Trophoblast cell (in vitro differentiated cells and primary cell): Measurements from ENCODE around the gene MYPN.
"Not testable (repeated sequence)": the region's sequence is repeated elsewhere in the genome, so short reads cannot be mapped to it uniquely, and the experiment has no call there.

Experiments used
- DNase-seq, 2 donors: peaks; one replicate each; pipeline ENCODE4 v3.0.0-alpha.2; 2016
- H2AFZ ChIP-seq: 2 replicates; pipeline ENCODE4 v1.6.1; 2013; ENCODE audit warnings: low read length, moderate library complexity, mild to moderate bottlenecking; ENCODE audit not compliant: insufficient read depth, poor library complexity
- H2AK5ac ChIP-seq: 2 replicates; pipeline ENCODE4 v1.6.1; 2013; ENCODE audit warnings: mild to moderate bottlenecking, low read length
- H2BK120ac ChIP-seq: 2 replicates; pipeline ENCODE4 v1.6.1; 2013; ENCODE audit warnings: low read length, mild to moderate bottlenecking, moderate library complexity; ENCODE audit not compliant: insufficient read depth, poor library complexity
- H2BK12ac ChIP-seq: 2 replicates; pipeline ENCODE4 v1.6.1; 2013; ENCODE audit warnings: mild to moderate bottlenecking, low read length, moderate library complexity
- H2BK5ac ChIP-seq: 2 replicates; pipeline ENCODE4 v1.6.1; 2013; ENCODE audit warnings: low read length, low read depth, moderate library complexity, mild to moderate bottlenecking; ENCODE audit not compliant: poor library complexity
- H3K14ac ChIP-seq: 2 replicates; pipeline ENCODE4 v1.6.1; 2013; ENCODE audit warnings: mild to moderate bottlenecking, low read length
- H3K18ac ChIP-seq: 2 replicates; pipeline ENCODE4 v1.6.1; 2013; ENCODE audit warnings: mild to moderate bottlenecking, low read length
- H3K23ac ChIP-seq: 2 replicates; pipeline ENCODE4 v1.6.1; 2013; ENCODE audit warnings: low read length
- H3K27ac ChIP-seq: 2 replicates; pipeline ENCODE4 v1.5.1; 2013; ENCODE audit warnings: low read depth, mild to moderate bottlenecking, inconsistent platforms, low read length, moderate library complexity
- H3K27me3 ChIP-seq: 2 replicates; pipeline ENCODE4 v1.6.1; 2013; ENCODE audit warnings: inconsistent platforms, mild to moderate bottlenecking, low read length, moderate library complexity; ENCODE audit not compliant: insufficient read depth
- H3K36me3 ChIP-seq, 2 experiments: 1 replicate in 1 of 2; 2 replicates in 1 of 2; pipeline ENCODE4 v1.6.1; 2013; ENCODE audit warnings: low read length in 2 of 2, mild to moderate bottlenecking in 2 of 2, moderate library complexity in 1 of 2; ENCODE audit not compliant: insufficient read depth in 2 of 2, control insufficient read depth in 1 of 2
- H3K4ac ChIP-seq: 2 replicates; pipeline ENCODE4 v1.6.1; 2013; ENCODE audit warnings: low read depth, mild to moderate bottlenecking, low read length, moderate library complexity
- H3K4me1 ChIP-seq, 2 experiments: 1 replicate in 1 of 2; 2 replicates in 1 of 2; pipeline ENCODE4 v1.6.1; 2013; ENCODE audit warnings: low read length in 2 of 2, mild to moderate bottlenecking in 2 of 2, moderate library complexity in 1 of 2; ENCODE audit not compliant: insufficient read depth in 2 of 2, control insufficient read depth in 1 of 2
- H3K4me2 ChIP-seq: 2 replicates; pipeline ENCODE4 v1.6.1; 2013; ENCODE audit warnings: inconsistent platforms, mild to moderate bottlenecking, low read length, moderate library complexity
- H3K4me3 ChIP-seq: 2 replicates; pipeline ENCODE4 v1.5.1; 2013; ENCODE audit warnings: mild to moderate bottlenecking, low read depth, low read length, inconsistent platforms
- H3K79me1 ChIP-seq: one replicate; pipeline ENCODE4 v1.6.1; 2013; ENCODE audit warnings: low read length
- H3K79me2 ChIP-seq: 2 replicates; pipeline ENCODE4 v1.6.1; 2013; ENCODE audit warnings: low read length, mild to moderate bottlenecking; ENCODE audit not compliant: control insufficient read depth, insufficient read depth, poor library complexity
- H3K9ac ChIP-seq: 2 replicates; pipeline ENCODE4 v1.6.1; 2013; ENCODE audit warnings: mild to moderate bottlenecking, low read length
- H3K9me3 ChIP-seq: 2 replicates; pipeline ENCODE4 v1.6.1; 2013; ENCODE audit warnings: low read depth, mild to moderate bottlenecking, control low read depth, inconsistent platforms, low read length; ENCODE audit not compliant: insufficient read depth
- H4K12ac ChIP-seq: 2 replicates; pipeline ENCODE4 v1.6.1; 2013; ENCODE audit warnings: low read depth, mild to moderate bottlenecking, low read length, moderate library complexity
- H4K8ac ChIP-seq: 2 replicates; pipeline ENCODE4 v1.6.1; 2013; ENCODE audit warnings: low read depth, mild to moderate bottlenecking, low read length, moderate library complexity
- H4K91ac ChIP-seq: one replicate; pipeline ENCODE4 v1.6.1; 2013; ENCODE audit warnings: low read depth, mild to moderate bottlenecking, low read length, moderate library complexity
- WGBS: extraction: QIAGEN DNeasy Blood & Tissue Kit; methylation state at CpG from one replicate; pipeline ENCODE4 v1.1.7; 2013; ENCODE audit warnings: missing lambda C conversion rate; ENCODE audit not compliant: insufficient read length, insufficient coverage; ENCODE audit errors: extremely low coverage; 5-methylcytosine and 5-hydroxymethylcytosine counted together

MYPN gene

GRCh38 chr10:68242051-68242450 lies 132.8 kb downstream of the MYPN start:
- no peak overlapping the region for H3K18ac ChIP-seq

GRCh38 chr10:68246397-68246796 lies 137.1 kb downstream of the MYPN start:
- not testable (repeated sequence) for H3K14ac ChIP-seq, H3K9ac ChIP-seq, H4K8ac ChIP-seq, H3K4me2 ChIP-seq, H3K27me3 ChIP-seq, H3K4me3 ChIP-seq, H3K27ac ChIP-seq, H3K79me2 ChIP-seq, H2BK12ac ChIP-seq, H3K18ac ChIP-seq, H3K36me3 ChIP-seq, H2BK5ac ChIP-seq, H3K4ac ChIP-seq, H2BK120ac ChIP-seq, H3K4me1 ChIP-seq, H2AK5ac ChIP-seq, H3K79me1 ChIP-seq, H4K12ac ChIP-seq, H4K91ac ChIP-seq, H2AFZ ChIP-seq, DNase-seq, H3K9me3 ChIP-seq, H3K23ac ChIP-seq
- no CpG with 5 or more reads among the region's 7 CpGs for WGBS

More at GRCh38 chr10:68242051-68242450, 132.8 kb downstream of the MYPN start:
- no peak overlapping the region for H2AFZ ChIP-seq
- no peak overlapping the region for H3K27ac ChIP-seq
- no peak overlapping the region for H3K4me2 ChIP-seq
- no peaks in the 10 kb centered on the region for H3K36me3 ChIP-seq
- H3K4ac ChIP-seq: no peak overlapping the region
- no peak for DNase-seq
- H4K12ac ChIP-seq: no peak overlapping the region
- no peaks in the 10 kb centered on the region for H3K4me1 ChIP-seq
- H4K8ac ChIP-seq: no peak overlapping the region
- no peak overlapping the region for H2BK12ac ChIP-seq
- H3K14ac ChIP-seq: no peak overlapping the region
- H3K79me1 ChIP-seq: no peaks in the 10 kb centered on the region
- no peak overlapping the region for H3K4me3 ChIP-seq
- no peak overlapping the region for H2BK120ac ChIP-seq
- H2AK5ac ChIP-seq: no peak overlapping the region
- no CpG with 5 or more reads among the region's 2 CpGs for WGBS
- no peak overlapping the region for H3K23ac ChIP-seq
- H3K9me3 ChIP-seq: no peaks in the 10 kb centered on the region
- H4K91ac ChIP-seq: no peak overlapping the region
- H3K27me3 ChIP-seq: no peaks in the 10 kb centered on the region
- H3K9ac ChIP-seq: no peak overlapping the region
- H3K79me2 ChIP-seq: no peaks in the 10 kb centered on the region
- no peak overlapping the region for H2BK5ac ChIP-seq

- Histone ChIP-seq H3K4me2 (no peak overlapping the region), H4K12ac (no peak overlapping the region), H3K23ac (no peak overlapping the region), H3K79me1 (no peaks in the 10 kb centered on the region), H3K4me1 (no peaks in the 10 kb centered on the region), H3K14ac (no peak overlapping the region), H2BK12ac (no peak overlapping the region), H3K4ac (no peak overlapping the region), H3K9me3 (no peaks in the 10 kb centered on the region), H2BK5ac (no peak overlapping the region), H3K27ac (no peak overlapping the region), H2AFZ (no peak overlapping the region), H3K4me3 (no peak overlapping the region), H2AK5ac (no peak overlapping the region), H3K36me3 (no peaks in the 10 kb centered on the region), H3K79me2 (no peaks in the 10 kb centered on the region), H4K91ac (no peak overlapping the region), H3K27me3 (no peaks in the 10 kb centered on the region), H3K18ac (no peak overlapping the region), H4K8ac (no peak overlapping the region), H2BK120ac (no peak overlapping the region), H3K9ac (no peak overlapping the region)
- WGBS: no CpG with 5 or more reads among the region's 6 CpGs
- DNase-seq: no peak
Measured at GRCh38 chr10:68247931-68248330, 138.6 kb downstream of the MYPN start.

- Histone ChIP-seq H4K8ac (no peak overlapping the region), H3K9me3 (no peaks in the 10 kb centered on the region), H3K18ac (no peak overlapping the region), H3K79me1 (no peaks in the 10 kb centered on the region), H3K23ac (no peak overlapping the region), H4K91ac (no peak overlapping the region), H2AK5ac (no peak overlapping the region), H2BK12ac (no peak overlapping the region), H3K4me1 (no peaks in the 10 kb centered on the region), H3K27me3 (no peaks in the 10 kb centered on the region), H3K4me3 (no peak overlapping the region), H3K4ac (no peak overlapping the region), H4K12ac (no peak overlapping the region), H2BK5ac (no peak overlapping the region), H3K4me2 (no peak overlapping the region), H2AFZ (no peak overlapping the region), H2BK120ac (no peak overlapping the region), H3K36me3 (no peaks in the 10 kb centered on the region), H3K9ac (no peak overlapping the region), H3K27ac (no peak overlapping the region), H3K14ac (no peak overlapping the region), H3K79me2 (no peaks in the 10 kb centered on the region)
- no peak for DNase-seq
- WGBS: no CpG with 5 or more reads among the region's 4 CpGs
Measured at GRCh38 chr10:68249297-68249696, 140.0 kb downstream of the MYPN start.
